Fibroblast of the aortic adventitia (primary cell): ENCODE data around the gene PGRMC2. TPM values are rescaled to one million over a fixed set of nuclear protein-coding genes. Genes with fewer than 3 reads are reported as not detected.

Source experiments
- DNase-seq: peaks from one replicate; pipeline ENCODE4 v3.0.0-alpha.2; 2010; ENCODE audit warnings: low read depth
- H3K4me3 ChIP-seq: 2 replicates; pipeline ENCODE4 v1.5.1; 2011; ENCODE audit warnings: low read depth, mild to moderate bottlenecking, control low read depth, low read length, moderate library complexity
- CTCF ChIP-seq: IDR thresholded peaks from 2 replicates; pipeline ENCODE4 v1.5.1; 2011; ENCODE audit warnings: mild to moderate bottlenecking, low read length, control low read depth, inconsistent platforms; ENCODE audit not compliant: insufficient read depth
- total RNA-seq: library from RNA; depleted of rRNA; stranded (reverse); fragments of >200 nt; gene quantifications from 2 replicates; pipeline ENCODE4 v1.2.3, GENCODE V29; 2012; ENCODE audit warnings: low replicate concordance

The PGRMC2 gene
- total RNA-seq, 1 donor, result 35.0 TPM

DNA sequence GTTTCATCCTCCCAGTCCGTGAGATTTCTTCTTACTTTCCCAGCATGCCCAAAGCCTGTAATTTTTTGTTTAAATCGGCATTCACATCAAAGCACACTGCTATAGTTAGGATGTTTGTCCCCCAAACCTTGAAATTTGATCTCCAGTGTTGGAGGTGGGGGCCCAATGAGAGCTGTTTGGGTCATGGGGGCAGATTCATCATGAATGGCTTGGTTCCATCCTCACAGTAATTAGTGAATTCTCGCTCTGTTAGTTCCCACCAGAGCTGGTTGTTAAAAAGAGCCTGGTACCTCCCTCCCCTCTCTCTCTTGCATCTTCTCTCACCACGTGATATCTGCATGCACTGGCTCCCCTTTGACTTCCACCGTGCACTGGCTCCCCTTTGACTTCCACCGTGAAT, 40.5 kb upstream of the PGRMC2 start:
- no peak overlapping the region for H3K4me3 ChIP-seq
- no peak for DNase-seq
- TF ChIP-seq CTCF, result no peak

GRCh38 chr4:128323401-128323800, 35.8 kb upstream of the PGRMC2 start:
- no peak overlapping the region for H3K4me3 ChIP-seq
- DNase-seq, result no peak
- no peak for TF ChIP-seq CTCF

DNA sequence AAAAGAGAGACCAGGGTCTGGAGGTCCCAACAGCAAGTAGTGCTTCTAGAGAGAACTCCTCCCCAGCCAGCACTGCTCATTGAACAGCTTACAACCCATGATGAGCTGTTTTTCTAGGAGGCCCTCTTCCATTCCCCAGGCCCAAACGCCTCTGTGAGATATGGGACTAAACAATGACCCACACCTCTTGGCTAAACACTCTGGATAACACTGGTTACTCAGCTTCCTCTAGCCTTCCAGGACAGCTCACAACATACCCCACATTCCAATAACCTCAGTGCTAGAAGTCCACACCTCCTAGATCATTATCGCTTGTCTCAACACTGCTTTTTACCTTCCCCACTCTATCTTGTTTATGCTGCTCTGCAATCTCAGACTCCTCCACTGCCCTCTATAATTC, 35.4 kb upstream of the PGRMC2 start:
- no peak overlapping the region for H3K4me3 ChIP-seq
- no peak for TF ChIP-seq CTCF
- DNase-seq, result peak; percentile 90

DNA sequence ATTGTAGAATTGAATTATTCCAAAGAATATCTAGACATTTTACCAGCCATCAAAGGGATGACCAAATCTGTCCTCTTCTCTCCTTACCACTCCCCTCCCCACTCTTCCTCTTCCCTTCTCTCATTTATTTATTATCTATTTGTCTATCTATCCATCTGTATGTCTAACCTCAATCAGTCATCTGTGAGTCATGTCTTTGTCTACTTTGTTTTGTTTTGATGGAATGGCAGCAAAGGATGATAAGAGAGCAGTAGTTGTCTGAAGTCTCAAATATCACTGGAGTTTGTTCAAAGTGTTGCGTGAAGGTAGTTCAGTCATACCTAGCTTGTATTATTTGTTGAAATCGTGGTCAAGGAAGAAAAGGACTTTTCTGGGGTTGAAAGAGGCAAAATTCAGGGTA, 34.7 kb upstream of the PGRMC2 start:
- H3K4me3 ChIP-seq, result no peak overlapping the region
- DNase-seq, result no peak
- TF ChIP-seq CTCF, result no peak

- no peak for DNase-seq
- no peak for TF ChIP-seq CTCF
- H3K4me3 ChIP-seq, result no peak overlapping the region
Observed at GRCh38 chr4:128320656-128321055, 33.0 kb upstream of the PGRMC2 start.

- no peak overlapping the region for H3K4me3 ChIP-seq
- no peak for TF ChIP-seq CTCF
- no peak for DNase-seq
Observed at GRCh38 chr4:128315756-128316520, 28.3 kb upstream of the PGRMC2 start.
